ENCODE data around the gene ARF4. TPM values are rescaled to one million over a fixed set of nuclear protein-coding genes. Genes with fewer than 3 reads are reported as not detected.

Gene ARF4
- total RNA-seq, 1 donor from 2014 or later = 69.0 TPM

DNA sequence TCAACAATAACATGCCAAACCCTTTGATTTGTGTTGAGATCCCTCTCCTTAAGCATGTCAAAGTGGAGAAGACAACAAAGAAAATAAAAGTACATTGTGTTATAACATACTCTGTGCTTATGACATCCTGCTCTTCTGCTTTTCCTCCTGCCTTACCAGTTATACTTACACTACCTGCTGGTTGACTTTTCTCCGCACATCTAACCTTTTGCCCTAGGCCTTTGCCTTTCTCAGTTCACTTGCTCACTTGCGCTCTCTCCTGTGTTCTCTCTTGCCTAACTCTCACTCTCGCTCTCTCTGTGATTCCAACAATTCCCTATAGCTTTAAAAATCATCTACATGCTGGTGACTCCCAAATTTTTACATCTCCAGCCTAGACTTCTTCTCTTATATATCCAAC lies 58.7 kb downstream of the ARF4 start:
- intact Hi-C loops (cut with DNase I) = no loop called here
- no peaks in the 10 kb centered on the region for H3K36me3 ChIP-seq
- no peaks in the 10 kb centered on the region for H3K4me1 ChIP-seq
- H3K4me3 ChIP-seq = no peak overlapping the region
- H3K9me3 ChIP-seq = no peaks in the 10 kb centered on the region
- H3K27ac ChIP-seq = no peak overlapping the region
- no peaks in the 10 kb centered on the region for H3K27me3 ChIP-seq
- DNase-seq (ENCODE audit: extremely low spot score in 2 of 2) = no peak
- TF ChIP-seq, protein P1, sequence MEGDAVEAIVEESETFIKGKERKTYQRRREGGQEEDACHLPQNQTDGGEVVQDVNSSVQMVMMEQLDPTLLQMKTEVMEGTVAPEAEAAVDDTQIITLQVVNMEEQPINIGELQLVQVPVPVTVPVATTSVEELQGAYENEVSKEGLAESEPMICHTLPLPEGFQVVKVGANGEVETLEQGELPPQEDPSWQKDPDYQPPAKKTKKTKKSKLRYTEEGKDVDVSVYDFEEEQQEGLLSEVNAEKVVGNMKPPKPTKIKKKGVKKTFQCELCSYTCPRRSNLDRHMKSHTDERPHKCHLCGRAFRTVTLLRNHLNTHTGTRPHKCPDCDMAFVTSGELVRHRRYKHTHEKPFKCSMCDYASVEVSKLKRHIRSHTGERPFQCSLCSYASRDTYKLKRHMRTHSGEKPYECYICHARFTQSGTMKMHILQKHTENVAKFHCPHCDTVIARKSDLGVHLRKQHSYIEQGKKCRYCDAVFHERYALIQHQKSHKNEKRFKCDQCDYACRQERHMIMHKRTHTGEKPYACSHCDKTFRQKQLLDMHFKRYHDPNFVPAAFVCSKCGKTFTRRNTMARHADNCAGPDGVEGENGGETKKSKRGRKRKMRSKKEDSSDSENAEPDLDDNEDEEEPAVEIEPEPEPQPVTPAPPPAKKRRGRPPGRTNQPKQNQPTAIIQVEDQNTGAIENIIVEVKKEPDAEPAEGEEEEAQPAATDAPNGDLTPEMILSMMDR (IDR thresholded peaks at IDR 0.05) = no peak
- TF ChIP-seq POLR2A (IDR thresholded peaks at IDR 0.05) (no peak), POLR2AphosphoS5 (IDR thresholded peaks at IDR 0.05; ENCODE audit: insufficient read depth in 1 of 2, low read depth in 1 of 2) (peak in 1 of 2 donors; percentile 45)

DNA sequence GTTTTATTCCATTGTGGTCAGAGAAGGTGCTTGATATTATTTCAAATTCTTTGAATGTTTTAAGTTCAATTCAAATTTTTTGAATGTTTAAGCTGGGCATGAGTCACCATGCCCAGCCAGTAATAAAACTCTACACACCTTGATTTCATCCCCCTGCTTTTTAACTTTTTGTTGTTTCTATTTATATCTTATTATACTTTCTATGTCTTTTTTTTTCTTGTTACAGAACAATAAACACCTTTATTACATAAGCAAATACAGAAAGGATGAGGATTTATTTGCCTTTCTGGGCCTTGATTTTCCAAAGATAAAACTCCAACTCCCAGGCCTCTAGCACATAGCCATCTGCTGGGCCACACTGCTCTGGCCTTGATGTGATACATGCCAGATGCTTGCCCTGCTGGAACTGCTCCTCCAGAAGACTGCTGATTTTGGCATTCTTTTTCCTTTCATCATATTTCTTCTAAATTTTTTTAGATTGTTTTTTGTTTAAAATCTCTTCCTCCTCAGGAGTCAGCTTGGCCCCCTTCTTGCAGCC lies 67.0 kb downstream of the ARF4 start:
- Histone ChIP-seq H3K4me3 (no peak overlapping the region), H3K9me3 (no peaks in the 10 kb centered on the region), H3K27ac (no peak overlapping the region), H3K4me1 (no peaks in the 10 kb centered on the region), H3K27me3 (no peaks in the 10 kb centered on the region), H3K36me3 (no peaks in the 10 kb centered on the region)
- intact Hi-C loops (cut with DNase I) = no loop called here
- no peak for DNase-seq (ENCODE audit: extremely low spot score in 2 of 2)
- no peak for TF ChIP-seq POLR2A (IDR thresholded peaks at IDR 0.05)
- no peak for TF ChIP-seq POLR2AphosphoS5 (IDR thresholded peaks at IDR 0.05; ENCODE audit: insufficient read depth in 1 of 2, low read depth in 1 of 2)
- TF ChIP-seq, protein P1 (IDR thresholded peaks at IDR 0.05) = no peak

Small RNAs within 50 kb of the gene (small RNA-seq; reads per million reads assigned to genes)
- gene RNU6-108P = not detected
- not detected for gene RNU6-483P
- gene RNU6ATAC26P = not detected

Other genes starting within 250 kb of the ARF4 start
- gene DNAH12, start 53.0 kb downstream of the ARF4 start, total RNA-seq = 0.25 TPM
- 12.0 TPM for gene PDE12, start 41.1 kb downstream of the ARF4 start, total RNA-seq
- gene DENND6A, start 95.7 kb upstream of the ARF4 start, total RNA-seq = 24.8 TPM
- gene SLMAP, start 159.0 kb upstream of the ARF4 start, total RNA-seq = 102 TPM